GM19240 (cell line): ENCODE measurements around the gene MACROD2.
A peak's percentile ranks its signal among the peaks of the same experiment; 100 is the strongest.
"Not testable (repeated sequence)": the region's sequence is repeated elsewhere in the genome, so short reads cannot be mapped to it uniquely, and the experiment has no call there.

ENCODE experiments used
- DNase-seq: peaks from one replicate; pipeline ENCODE4 v3.0.0; 2011; ENCODE audit warnings: low spot score; ENCODE audit not compliant: insufficient read length

Gene MACROD2

DNA sequence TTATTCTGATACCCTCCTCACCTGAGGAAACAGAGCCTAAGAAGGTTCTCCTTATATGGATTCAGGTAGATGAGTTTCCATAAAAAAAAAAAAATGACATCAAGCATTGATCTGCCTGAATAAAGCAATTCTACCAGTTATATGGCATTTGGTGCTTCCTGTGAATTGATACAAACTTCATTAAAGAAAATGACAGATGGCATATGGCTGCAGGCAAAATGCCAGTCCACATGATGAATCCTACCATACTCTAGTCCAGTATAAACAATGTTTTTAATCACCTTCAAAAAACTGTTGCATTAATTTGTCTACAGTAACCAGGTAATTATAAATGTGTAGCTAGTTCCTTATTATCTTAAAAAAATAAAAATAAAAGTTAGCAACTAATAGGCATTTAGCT is 901.3 kb downstream of the MACROD2 start:
- no peak for DNase-seq

GRCh38 chr20:14897608-14898007 is 902.3 kb downstream of the MACROD2 start:
- DNase-seq = no peak

GRCh38 chr20:14902432-14903089 is 907.2 kb downstream of the MACROD2 start:
- peak; percentile 11 for DNase-seq

DNA sequence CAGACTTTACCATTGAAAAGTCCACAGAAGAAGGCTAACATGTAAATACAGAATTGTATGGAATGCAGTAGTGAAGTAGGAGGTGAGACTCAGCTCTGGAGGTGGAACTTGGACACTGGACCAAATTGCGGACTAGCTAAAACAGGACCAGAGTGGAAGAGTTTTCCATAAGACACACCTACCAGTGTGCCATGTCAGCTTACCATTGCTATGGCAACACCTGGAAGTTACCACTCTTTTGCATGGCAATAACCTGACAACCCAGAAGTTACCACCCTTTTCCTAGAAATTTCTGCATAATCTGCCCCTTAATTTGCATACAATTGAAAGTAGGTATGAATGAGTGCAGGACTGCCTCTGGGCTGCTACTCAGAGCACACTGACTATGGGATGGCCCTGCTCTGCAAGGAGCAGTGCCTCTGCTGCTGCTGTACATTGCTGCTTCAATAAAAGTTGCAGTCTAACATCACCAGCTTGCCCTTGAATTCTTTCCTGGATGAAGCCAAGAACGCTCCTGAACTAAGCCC is 911.7 kb downstream of the MACROD2 start:
- no peak for DNase-seq

- DNase-seq = no peak
Measured at GRCh38 chr20:14910126-14910525, 914.8 kb downstream of the MACROD2 start.

DNA sequence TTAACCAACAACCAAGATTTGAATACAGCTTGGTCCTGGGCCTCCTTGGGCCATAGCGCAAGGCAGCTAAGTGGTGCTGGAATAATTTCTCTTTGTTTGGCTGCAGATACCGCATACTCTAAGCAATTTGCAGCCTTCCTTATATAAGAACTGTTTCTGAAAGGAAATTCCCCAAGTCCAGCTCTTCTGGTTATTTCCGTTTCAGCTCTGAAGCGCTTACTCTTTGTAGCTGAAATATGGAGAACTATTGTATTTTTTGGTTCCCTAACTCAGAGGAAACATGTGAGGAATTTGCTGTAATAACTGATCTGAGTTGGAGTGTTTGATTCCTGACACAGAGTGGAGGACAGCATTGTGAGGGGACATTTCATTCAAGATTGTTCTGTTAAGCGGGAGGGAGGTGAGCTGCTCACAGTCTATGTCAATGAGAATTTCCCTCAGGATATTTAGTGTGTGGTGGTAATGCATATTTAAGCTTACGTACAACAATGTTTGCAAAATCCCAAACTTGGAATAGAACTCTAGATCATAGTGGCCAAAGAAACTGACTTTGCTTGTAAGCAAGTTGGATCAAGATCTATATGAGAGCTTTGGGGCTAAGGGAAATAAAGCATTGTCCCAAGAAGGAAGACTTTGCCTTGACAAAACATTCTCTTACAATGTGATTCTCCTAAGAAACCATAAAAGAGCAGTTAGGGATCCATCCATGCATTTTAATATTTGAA is 918.7 kb downstream of the MACROD2 start:
- DNase-seq = no peak

DNA sequence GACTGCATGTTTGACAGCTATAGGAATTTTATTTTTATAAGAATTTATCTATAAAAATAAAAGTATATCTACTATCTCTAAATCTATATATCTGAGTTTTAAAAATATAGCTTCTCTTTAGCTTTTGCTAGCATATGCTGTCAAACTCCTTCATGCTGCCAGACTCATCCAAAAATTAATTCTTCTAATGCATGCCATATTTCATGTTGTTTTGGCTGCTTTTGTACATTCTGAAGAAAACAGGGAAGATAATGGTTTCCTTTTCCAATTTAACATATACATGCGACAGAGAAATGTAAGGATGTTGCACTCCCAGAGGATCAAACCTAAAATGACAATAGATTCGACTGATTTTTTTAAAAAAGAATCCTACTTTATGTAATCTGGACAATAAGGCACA is 919.3 kb downstream of the MACROD2 start:
- no peak for DNase-seq

DNA sequence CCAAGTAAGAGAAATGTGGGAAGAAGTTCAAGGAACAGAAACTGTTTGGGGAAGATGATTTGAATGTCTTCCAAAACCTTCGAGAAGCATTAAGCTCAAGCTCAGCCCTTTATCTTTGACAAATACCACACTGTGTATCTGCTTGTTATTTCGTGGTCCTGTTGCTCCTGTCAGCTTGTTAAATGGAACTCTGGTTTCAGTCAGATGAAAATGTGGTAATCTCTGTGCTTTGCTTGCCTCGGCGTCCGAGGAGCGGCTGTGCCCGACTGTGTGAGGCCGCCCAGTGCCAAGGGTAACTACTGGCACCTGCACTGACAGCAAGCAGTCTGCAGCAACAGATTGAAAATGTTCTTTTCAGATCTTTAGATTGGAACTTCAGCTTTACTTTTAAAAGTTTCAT is 920.0 kb downstream of the MACROD2 start:
- no peak for DNase-seq

DNA sequence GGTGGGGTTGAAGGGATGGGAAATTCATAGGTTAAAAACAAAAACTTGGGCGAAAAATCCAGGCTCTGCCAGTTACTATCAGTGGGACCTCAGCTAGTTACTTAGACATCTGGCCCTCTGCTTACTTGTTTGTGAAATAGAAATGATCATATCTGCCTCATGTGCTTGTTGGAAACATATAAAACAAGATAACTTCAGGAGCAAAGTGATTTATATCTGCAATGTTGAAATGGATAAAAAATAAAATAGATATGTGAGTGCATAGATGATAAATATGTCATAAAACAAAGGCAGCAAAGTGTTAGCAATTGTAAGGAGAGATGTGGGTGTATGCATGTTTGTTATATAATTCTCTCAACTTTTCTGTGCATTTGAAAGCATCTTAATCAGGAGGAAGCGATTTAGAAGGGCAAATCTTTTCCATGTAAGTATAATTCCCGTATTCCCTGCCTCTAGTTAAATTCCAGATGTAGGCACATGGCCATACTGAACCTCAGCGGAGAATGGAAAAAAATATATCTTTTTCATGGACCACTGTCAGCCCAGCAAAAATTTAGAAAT is 921.1 kb downstream of the MACROD2 start:
- no peak for DNase-seq

GRCh38 chr20:14918281-14918680 is 923.0 kb downstream of the MACROD2 start:
- no peak for DNase-seq

DNA sequence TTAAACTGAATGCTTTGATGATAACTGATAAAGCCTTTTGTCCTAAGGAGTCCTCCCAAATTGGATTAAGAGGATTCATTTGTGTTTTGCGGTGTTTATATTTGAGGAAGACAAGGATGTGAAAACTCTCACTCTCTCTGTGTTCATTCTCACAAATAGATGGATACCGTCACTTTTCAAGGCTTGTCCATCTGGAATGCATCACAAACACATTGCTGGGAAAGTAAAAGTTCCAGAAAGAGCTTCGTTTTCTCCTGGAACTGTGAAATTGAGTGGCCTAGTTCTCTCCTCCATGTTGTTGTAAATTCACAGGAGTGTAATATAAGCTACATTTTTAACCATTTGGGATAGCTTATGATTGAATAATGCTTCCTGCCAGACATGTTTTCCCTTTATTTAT is 923.7 kb downstream of the MACROD2 start:
- DNase-seq = no peak

- no peak for DNase-seq
Measured at GRCh38 chr20:14919501-14920081, 924.3 kb downstream of the MACROD2 start.

DNA sequence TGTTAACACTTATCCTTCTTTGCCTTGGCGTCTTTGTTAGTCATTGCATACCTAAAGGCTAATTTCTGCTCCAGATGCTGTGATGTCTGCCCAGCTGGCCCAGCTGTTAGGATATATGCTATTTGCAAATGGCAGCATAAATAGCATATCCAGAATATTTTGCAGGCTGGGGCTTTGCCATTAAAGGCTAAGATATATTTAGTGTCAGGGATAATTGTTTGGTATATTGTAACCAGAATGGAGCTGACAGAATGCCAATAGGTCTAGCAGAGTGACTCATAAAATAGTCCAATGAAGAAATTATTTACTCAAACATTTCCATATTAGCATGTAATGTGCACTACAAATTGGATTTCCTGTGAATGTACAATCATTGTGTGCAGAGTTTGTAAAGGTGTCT is 926.2 kb downstream of the MACROD2 start:
- DNase-seq = no peak

GRCh38 chr20:14922503-14923267 is 927.4 kb downstream of the MACROD2 start:
- DNase-seq = no peak

DNA sequence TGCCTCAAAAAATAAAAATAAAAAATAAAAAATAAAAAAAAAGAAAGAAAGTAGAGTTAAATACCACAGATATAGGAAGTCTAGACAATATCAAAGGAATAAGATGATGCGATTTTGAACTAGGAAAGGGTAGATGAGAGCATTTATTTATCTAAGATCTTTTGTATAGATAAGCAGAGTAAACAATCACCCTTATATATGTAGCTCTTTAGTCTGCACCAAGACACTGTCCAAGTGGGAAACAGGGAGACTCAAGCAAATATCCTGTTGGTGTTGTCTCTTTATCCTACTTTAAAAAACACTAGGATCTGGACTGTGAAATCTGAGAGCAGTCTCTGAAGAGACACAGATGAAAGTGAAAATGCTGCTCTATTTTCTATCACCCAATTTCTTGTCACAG is 929.1 kb downstream of the MACROD2 start:
- DNase-seq = no peak

GRCh38 chr20:14925300-14925699 is 930.0 kb downstream of the MACROD2 start:
- no peak for DNase-seq

DNA sequence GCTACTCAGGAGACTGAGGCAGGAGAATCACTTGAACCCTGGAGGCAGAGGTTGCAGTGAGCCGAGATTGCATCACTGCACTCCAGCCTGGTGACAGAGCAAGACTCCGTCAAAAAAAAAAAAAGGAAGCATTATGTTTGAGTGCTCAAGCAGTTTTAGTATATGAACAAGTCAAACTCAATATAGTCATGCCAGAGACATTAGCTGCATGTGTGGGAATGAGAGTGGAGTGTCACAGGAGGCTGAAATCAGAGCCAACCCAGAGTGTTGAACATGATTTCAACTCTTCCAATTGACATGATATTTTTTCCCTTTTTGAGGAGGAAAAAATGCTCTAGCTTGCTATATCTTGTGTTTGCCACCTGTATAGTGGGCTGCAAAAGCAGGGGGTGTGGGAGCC is 931.1 kb downstream of the MACROD2 start:
- DNase-seq = not testable (repeated sequence)

- DNase-seq = no peak
Measured at GRCh38 chr20:14928083-14928482, 932.8 kb downstream of the MACROD2 start.

DNA sequence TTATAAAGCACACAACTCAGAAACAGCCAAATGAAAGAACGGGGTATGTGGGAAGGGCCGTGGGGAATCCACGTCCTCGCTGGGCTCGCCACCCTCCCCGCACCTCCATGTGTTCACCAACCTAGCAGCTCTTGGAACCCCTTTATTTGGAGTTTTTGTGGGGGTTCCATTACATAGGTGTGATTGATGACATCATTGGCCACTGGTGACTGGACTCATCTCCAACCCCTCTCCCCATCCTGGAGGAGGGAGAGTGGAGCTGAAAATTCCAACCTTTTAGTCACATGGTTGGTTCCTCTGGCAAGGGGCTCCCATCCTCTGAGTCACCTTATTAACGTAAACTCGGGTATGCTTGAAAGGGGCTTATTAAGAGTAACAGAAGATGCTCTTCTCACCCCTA is 934.1 kb downstream of the MACROD2 start:
- no peak for DNase-seq

- no peak for DNase-seq
Measured at GRCh38 chr20:14932040-14932439, 936.7 kb downstream of the MACROD2 start.

- DNase-seq = no peak
Measured at GRCh38 chr20:14935285-14935684, 940.0 kb downstream of the MACROD2 start.
